ENCODE results near the gene FAR2. TPM values are rescaled to one million over a fixed set of nuclear protein-coding genes. Genes with fewer than 3 reads are reported as not detected.

Gene FAR2
- total and polyA plus RNA-seq, 2 of the 13 experiments (the other 11 are each of a cell fraction or from before 2014, with no cell fraction given), result not detected

GRCh38 chr12:29241821-29242591 is 92.9 kb downstream of the FAR2 start (continued):
- TF ChIP-seq ZNF142 (CRISPR knock-in tag; IDR thresholded peaks at IDR 0.05) (no peak), ZNF790 (CRISPR knock-in tag; IDR thresholded peaks at IDR 0.05; ENCODE audit: borderline replicate concordance) (no peak), SOX6 (IDR thresholded peaks at IDR 0.05) (no peak), SOX6 (CRISPR knock-in tag; IDR thresholded peaks at IDR 0.05) (peak; percentile 21; the same call in 1 of the 2 replicates), PAWR (CRISPR knock-in tag; IDR thresholded peaks at IDR 0.05; ENCODE audit: borderline replicate concordance) (no peak)

GRCh38 chr12:29242921-29243431 is 93.9 kb downstream of the FAR2 start:
- in situ Hi-C loops (cut with HindIII; ENCODE audit: extremely low pct_ligation_motif_present, low pct_unique_long_range_greater_than_20kb), result no loop called here
- 24% methylated on average over 4 of the region's 4 CpGs for WGBS (ENCODE audit: low lambda C conversion rate)
- no peak overlapping the region for H3K4me2 ChIP-seq (ENCODE audit: low read depth, low read length)
- no peak for ATAC-seq
- ChIA-PET CTCF (ENCODE audit: low intra/inter-chr PET ratio, low total read pairs) (no interaction called here), POLR2A (no interaction called here)
- no TSS peak for BruUV-seq (replicated peaks)
- intact Hi-C loops (cut with micrococcal nuclease; ENCODE audit: unreplicated experiment), result no loop called here
- H2AFZ ChIP-seq (ENCODE audit: low read length), result no peak overlapping the region
- H3K9ac ChIP-seq (ENCODE audit: insufficient read depth, low read depth, low read length), result no peak overlapping the region
- H3K36me3 ChIP-seq (replicated peaks in 1 of 2; ENCODE audit: control insufficient read depth in 1 of 2, insufficient read depth in 2 of 2, low read length in 2 of 2), result no peaks in the 10 kb centered on the region
- H3K4me3 ChIP-seq (replicated peaks in 1 of 3; ENCODE audit: insufficient read depth in 1 of 3, low read depth in 2 of 3, low read length in 3 of 3), result no peak overlapping the region
- no peak overlapping the region for H3K27ac ChIP-seq (ENCODE audit: extremely low read length, insufficient read depth, low read length)
- H4K20me1 ChIP-seq (ENCODE audit: insufficient read depth, low read length), result no peaks in the 10 kb centered on the region
- no peak for FAIRE-seq
- no peak for DNase-seq (ENCODE audit: low spot score)
- H3K9me3 ChIP-seq (ENCODE audit: low read length), result no peaks in the 10 kb centered on the region
- no peaks in the 10 kb centered on the region for H3K27me3 ChIP-seq (ENCODE audit: control insufficient read depth in 1 of 2, insufficient read depth in 2 of 2, low read length in 2 of 2)
- no peaks in the 10 kb centered on the region for H3K79me2 ChIP-seq (ENCODE audit: insufficient read depth, low read length)
- H3K4me1 ChIP-seq (ENCODE audit: insufficient read depth, low read length), result no peaks in the 10 kb centered on the region
- no peak for TF ChIP-seq FLYWCH1 (CRISPR knock-in tag; IDR thresholded peaks at IDR 0.05)
- TF ChIP-seq ZIK1 (CRISPR knock-in tag; IDR thresholded peaks at IDR 0.05; ENCODE audit: borderline replicate concordance, low read depth), result no peak
- no peak for TF ChIP-seq ZNF619 (CRISPR knock-in tag; IDR thresholded peaks at IDR 0.05)
- no peak for TF ChIP-seq ZNF704 (CRISPR knock-in tag; IDR thresholded peaks at IDR 0.05; ENCODE audit: borderline replicate concordance)
- TF ChIP-seq ZNF512 (CRISPR knock-in tag; IDR thresholded peaks at IDR 0.05), result no peak
- no peak for TF ChIP-seq ZBTB46 (CRISPR knock-in tag; IDR thresholded peaks at IDR 0.05; ENCODE audit: borderline replicate concordance)
